Testis (tissue), 3 donors: ENCODE results near the gene PLCD3. TPM values are rescaled to one million over a fixed set of nuclear protein-coding genes. Genes with fewer than 3 reads are reported as not detected.

Experiments used
- DNase-seq: peaks from one replicate; pipeline ENCODE4 v3.0.0-alpha.2; 2019
- H3K27ac ChIP-seq, 2 donors: fragments of 200-600 bp; sonication (generic); one replicate each; pipeline ENCODE4 v1.5.1; 2019
- H3K27me3 ChIP-seq: fragments of 200-600 bp; sonication (generic); one replicate; pipeline ENCODE4 v1.5.1; 2019
- H3K36me3 ChIP-seq: fragments of 200-600 bp; sonication (generic); one replicate; pipeline ENCODE4 v1.5.1; 2017; ENCODE audit warnings: low read depth; ENCODE audit errors: missing control alignments
- H3K4me1 ChIP-seq: fragments of 200-600 bp; sonication (generic); one replicate; pipeline ENCODE4 v1.5.1; 2019
- H3K4me3 ChIP-seq, 2 donors: fragments of 200-600 bp; sonication (generic); one replicate each; pipeline ENCODE4 v1.5.1; 2017 to 2019
- H3K9me3 ChIP-seq: fragments of 200-600 bp; sonication (generic); one replicate; pipeline ENCODE4 v1.5.1; 2017
- CTCF ChIP-seq, 3 experiments: fragments of 450-650 bp in 2 of 3; fragments of 200-600 bp in 1 of 3; sonication (generic) in 1 of 3; IDR thresholded peaks; one replicate each; pipeline ENCODE4 v1.5.1; 2016 to 2019; ENCODE audit warnings: antibody characterized with exemption in 3 of 3, mild to moderate bottlenecking in 2 of 3, moderate library complexity in 1 of 3
- POLR2A ChIP-seq: fragments of 450-650 bp; IDR thresholded peaks from one replicate; pipeline ENCODE4 v1.6.1; 2017; ENCODE audit warnings: antibody characterized with exemption, mild to moderate bottlenecking, moderate library complexity
- WGBS, 2 donors: methylation state at CpG; one replicate each; pipeline ENCODE4 v1.1.5; 2018; 5-methylcytosine and 5-hydroxymethylcytosine counted together
- intact Hi-C: fragments of 100-400 bp; cut with DNase I; formaldehyde crosslinking; loops from one replicate; pipeline ENCODE4 v1.15.1; 2023; ENCODE audit warnings: low total_unique reads
- polyA plus RNA-seq: library from polyadenylated mRNA; stranded (reverse); fragments of 350-450 nt; fragmentation: Illumina TruSeq; extraction: RNeasy Lipid Tissue Mini Kit (QIAGEN cat#74804); gene quantifications from one replicate; pipeline ENCODE4 v1.2.3, GENCODE V29; 2014; ENCODE audit warnings: low read depth, low replicate concordance; ENCODE audit not compliant: insufficient read depth
- total RNA-seq, 2 donors: library from RNA; depleted of rRNA; stranded (reverse); fragments of >200 nt; gene quantifications; one replicate each; pipeline ENCODE4 v1.2.3, GENCODE V29; 2016

The PLCD3 gene
- total and polyA plus RNA-seq, 3 donors from 2014 or later: 62.2 to 106 (median 86.3) TPM

DNA sequence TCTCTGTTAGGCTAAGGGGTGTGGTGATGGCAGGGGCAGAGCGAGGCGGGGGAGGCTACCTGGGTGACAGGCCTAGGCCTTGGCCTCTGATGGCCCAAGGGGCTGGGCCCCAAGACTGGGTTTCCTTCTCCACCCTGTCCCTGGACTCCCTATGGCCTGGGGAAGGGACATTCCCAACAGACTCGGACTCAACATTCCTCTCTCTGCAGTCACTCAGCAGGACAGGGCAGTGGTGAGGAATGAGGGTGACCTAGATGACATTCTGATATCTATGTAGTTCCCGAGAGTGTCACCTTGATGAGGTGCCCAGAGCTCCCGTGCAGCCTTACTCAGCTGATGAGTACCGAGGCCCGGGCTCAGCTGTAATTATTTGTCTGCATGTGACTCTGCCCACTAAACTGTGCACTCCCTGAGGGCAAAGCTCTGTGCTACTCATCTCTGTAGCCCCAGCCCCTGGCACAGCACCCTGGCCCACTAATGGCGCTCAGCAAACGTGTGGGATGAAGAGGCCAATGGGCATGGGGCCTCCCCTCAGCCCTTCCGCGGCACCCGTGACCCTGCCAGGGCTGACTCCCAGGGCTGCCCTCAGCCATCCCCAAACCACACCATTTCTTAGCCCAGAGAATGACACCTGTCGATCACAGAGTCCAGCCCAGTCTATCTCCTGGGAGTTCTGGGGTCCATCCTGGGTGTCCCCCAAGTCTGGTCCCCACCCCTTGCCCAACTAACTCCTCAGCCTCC is 2.2 kb downstream of the PLCD3 start:
- Histone ChIP-seq H3K4me3 (no peak overlapping the region), H3K9me3 (no peaks in the 10 kb centered on the region), H3K27ac (peak overlapping the region; percentile 62 to 98), H3K27me3 (no peaks in the 10 kb centered on the region), H3K4me1 (peaks cover 48% of the 10 kb centered on the region), H3K36me3 (no peaks in the 10 kb centered on the region)
- no peak for DNase-seq
- TF ChIP-seq CTCF (IDR thresholded peaks at IDR 0.05) (no peak), POLR2A (no peak)
- intact Hi-C loops: loop anchor here (10.0 kb wide), 1 partner anchor 355 kb away; no protein-coding TSS in a partner anchor
- WGBS, 2 donors: 51 to 71% methylated on average over 9 to 13 of the region's 13 CpGs

- intact Hi-C loops: loop anchor here (10.0 kb wide), 1 partner anchor 355 kb away; no protein-coding TSS in a partner anchor
- H3K36me3 ChIP-seq: no peaks in the 10 kb centered on the region
- H3K27ac ChIP-seq: peak overlapping the region; percentile 81 to 98
- WGBS, 2 donors: 53 to 64% methylated on average over 6 to 10 of the region's 10 CpGs
- TF ChIP-seq POLR2A: no peak
- no peak for TF ChIP-seq CTCF (IDR thresholded peaks at IDR 0.05)
- no peaks in the 10 kb centered on the region for H3K27me3 ChIP-seq
- peak; percentile 84 for DNase-seq
- H3K9me3 ChIP-seq: no peaks in the 10 kb centered on the region
- peaks cover 48% of the 10 kb centered on the region for H3K4me1 ChIP-seq
- H3K4me3 ChIP-seq: no peak overlapping the region
Observed at GRCh38 chr17:45129426-45129939, 2.8 kb downstream of the PLCD3 start.

GRCh38 chr17:45128989-45129388 is 3.3 kb downstream of the PLCD3 start:
- no peak for TF ChIP-seq CTCF (IDR thresholded peaks at IDR 0.05)
- TF ChIP-seq POLR2A: no peak
- H3K27ac ChIP-seq: peak overlapping the region; percentile 81 to 98
- no peak overlapping the region for H3K4me3 ChIP-seq
- peaks cover 48% of the 10 kb centered on the region for H3K4me1 ChIP-seq
- intact Hi-C loops: loop anchor here (10.0 kb wide), 1 partner anchor 354 kb away; no protein-coding TSS in a partner anchor
- 85% methylated on average over 2 of the region's 2 CpGs for WGBS, 2 donors
- no peaks in the 10 kb centered on the region for H3K9me3 ChIP-seq
- no peaks in the 10 kb centered on the region for H3K27me3 ChIP-seq
- DNase-seq: no peak
- no peaks in the 10 kb centered on the region for H3K36me3 ChIP-seq

DNA sequence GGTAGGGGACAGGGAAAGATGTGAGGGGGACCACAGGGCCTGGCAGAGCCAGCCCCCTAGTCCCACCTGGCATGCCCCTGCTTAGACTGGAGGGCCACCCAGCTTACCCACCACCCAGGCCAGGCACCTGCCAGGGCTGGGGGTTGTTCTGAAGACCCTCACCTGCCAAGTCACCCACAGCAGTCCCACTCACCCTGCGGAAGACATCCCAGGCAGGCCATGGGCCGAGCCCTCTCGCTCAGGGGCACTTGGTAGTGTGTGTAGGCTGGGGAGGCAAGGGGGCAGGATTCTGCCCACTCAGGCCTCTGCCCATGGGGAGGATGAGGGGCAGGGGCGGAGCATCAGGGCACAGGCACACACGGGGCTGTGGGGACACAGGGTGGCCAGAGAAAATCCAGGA is 4.0 kb downstream of the PLCD3 start:
- intact Hi-C loops: loop anchor here (10.0 kb wide), 1 partner anchor 354 kb away; no protein-coding TSS in a partner anchor
- DNase-seq: no peak
- H3K4me1 ChIP-seq: peaks cover 48% of the 10 kb centered on the region
- no peaks in the 10 kb centered on the region for H3K9me3 ChIP-seq
- no peaks in the 10 kb centered on the region for H3K36me3 ChIP-seq
- no peak overlapping the region for H3K4me3 ChIP-seq
- TF ChIP-seq CTCF (IDR thresholded peaks at IDR 0.05): no peak
- no peak for TF ChIP-seq POLR2A
- WGBS, 2 donors: 57 to 60% methylated on average over 1 to 5 of the region's 5 CpGs
- H3K27ac ChIP-seq: peak overlapping the region; percentile 81 to 98
- H3K27me3 ChIP-seq: no peaks in the 10 kb centered on the region
